Smooth muscle cell (in vitro differentiated cells): ENCODE measurements around the gene NBEAL2. TPM values are rescaled to one million over a fixed set of nuclear protein-coding genes. Genes with fewer than 3 reads are reported as not detected.

Experiments used
- DNase-seq: peaks from one replicate; lab custom pipeline; 2025; ENCODE audit not compliant: unreplicated experiment; lab: John Stamatoyannopoulos, UW
- H2AFZ ChIP-seq: fragments of 200-600 bp; sonication (generic); 2 replicates; pipeline ENCODE4 v1.6.0; 2016; ENCODE audit warnings: antibody characterized with exemption, low read depth, mild to moderate bottlenecking
- H3F3A ChIP-seq: fragments of 200-600 bp; sonication (generic); 2 replicates; pipeline ENCODE4 v1.6.0; 2017; ENCODE audit warnings: antibody characterized with exemption, low read depth
- H3K27ac ChIP-seq: fragments of 200-600 bp; sonication (generic); 2 replicates; pipeline ENCODE4 v1.5.1; 2016; ENCODE audit warnings: low read depth, mild to moderate bottlenecking
- H3K27me3 ChIP-seq: fragments of 200-600 bp; sonication (generic); 2 replicates; pipeline ENCODE4 v1.6.1; 2016; ENCODE audit warnings: low read depth, mild to moderate bottlenecking
- H3K36me3 ChIP-seq: fragments of 200-600 bp; sonication (generic); 2 replicates; pipeline ENCODE4 v1.5.1; 2016; ENCODE audit warnings: low read depth
- H3K4me1 ChIP-seq: fragments of 200-600 bp; sonication (generic); 2 replicates; pipeline ENCODE4 v1.5.1; 2016; ENCODE audit warnings: low read depth
- H3K4me2 ChIP-seq: fragments of 200-600 bp; sonication (generic); 2 replicates; pipeline ENCODE4 v1.6.0; 2016; ENCODE audit warnings: mild to moderate bottlenecking
- H3K4me3 ChIP-seq: fragments of 200-600 bp; sonication (generic); 2 replicates; pipeline ENCODE4 v1.5.1; 2016; ENCODE audit warnings: mild to moderate bottlenecking
- H3K79me2 ChIP-seq: fragments of 200-600 bp; sonication (generic); 2 replicates; pipeline ENCODE4 v1.6.0; 2016; ENCODE audit warnings: low read depth, mild to moderate bottlenecking
- H3K9ac ChIP-seq: fragments of 200-600 bp; sonication (generic); 2 replicates; pipeline ENCODE4 v1.6.0; 2016; ENCODE audit warnings: low read depth
- H3K9me3 ChIP-seq: fragments of 200-600 bp; sonication (generic); replicated peaks from 2 replicates; pipeline ENCODE4 v1.5.1; 2016; ENCODE audit warnings: low read depth
- H4K20me1 ChIP-seq: fragments of 200-600 bp; sonication (generic); 2 replicates; pipeline ENCODE4 v1.6.0; 2016; ENCODE audit warnings: low read depth
- CTCF ChIP-seq: fragments of 200-600 bp; sonication (generic); IDR thresholded peaks from 2 replicates; pipeline ENCODE4 v1.5.1; 2017; ENCODE audit warnings: borderline replicate concordance, mild to moderate bottlenecking, antibody characterized with exemption; ENCODE audit not compliant: insufficient read depth, poor library complexity, severe bottlenecking
- WGBS: methylation state at CpG from one replicate; pipeline ENCODE4 v1.1.7; 2016; ENCODE audit warnings: low lambda C conversion rate; 5-methylcytosine and 5-hydroxymethylcytosine counted together
- polyA plus RNA-seq: library from polyadenylated mRNA; unstranded; fragments of >200 nt; fragmentation: Nextera tagmentation; extraction: Ambion mirVana; gene quantifications from 2 replicates; pipeline ENCODE4 v1.2.1, GENCODE V29; 2016
- total RNA-seq: library from RNA; depleted of rRNA; stranded (reverse); fragments of >200 nt; gene quantifications from 2 replicates; pipeline ENCODE4 v1.2.3, GENCODE V29; 2014

Gene NBEAL2
- total and polyA plus RNA-seq, 2 experiments from 2014 or later: 4.1 to 11.9 TPM

GRCh38 chr3:46939578-46940445 lies 39.7 kb upstream of the NBEAL2 start:
- Histone ChIP-seq H3F3A (peaks cover 6% of the 10 kb centered on the region), H3K4me2 (no peak overlapping the region), H3K4me3 (no peak overlapping the region), H3K79me2 (peaks cover 48% of the 10 kb centered on the region), H3K27me3 (no peaks in the 10 kb centered on the region), H3K27ac (no peak overlapping the region), H3K9me3 (no peaks in the 10 kb centered on the region), H2AFZ (no peak overlapping the region), H3K4me1 (peaks cover 9% of the 10 kb centered on the region), H4K20me1 (peaks cover 95% of the 10 kb centered on the region), H3K36me3 (no peaks in the 10 kb centered on the region), H3K9ac (no peak overlapping the region)
- 88% methylated on average over 12 of the region's 12 CpGs for WGBS
- no peak for TF ChIP-seq CTCF
- DNase-seq: no peak

DNA sequence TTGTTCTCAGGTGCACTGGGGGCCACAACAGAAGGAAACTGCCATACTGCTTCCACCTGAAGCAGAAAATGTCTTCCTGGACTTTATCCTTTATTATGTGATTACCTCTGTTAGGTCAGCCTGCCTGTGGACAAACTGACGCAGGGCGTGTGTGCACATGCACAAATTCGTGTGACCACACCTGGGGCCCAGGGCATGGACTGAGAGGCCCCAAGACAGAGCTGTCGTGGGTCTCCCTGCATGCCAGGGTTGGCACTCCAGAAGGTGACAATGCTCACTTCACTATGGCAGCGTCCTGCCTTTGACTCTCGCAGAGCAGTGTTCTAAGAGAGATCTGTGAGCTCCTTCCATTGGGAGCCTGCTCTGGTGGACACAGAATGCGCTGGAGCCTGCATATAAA lies 37.4 kb upstream of the NBEAL2 start:
- WGBS: 93% methylated on average over 7 of the region's 7 CpGs
- H3K4me1 ChIP-seq: peaks cover 5% of the 10 kb centered on the region
- DNase-seq: no peak
- no peak overlapping the region for H2AFZ ChIP-seq
- H3K9ac ChIP-seq: no peak overlapping the region
- TF ChIP-seq CTCF: no peak
- peaks cover 3% of the 10 kb centered on the region for H3F3A ChIP-seq
- H3K4me2 ChIP-seq: no peak overlapping the region
- no peak overlapping the region for H3K27ac ChIP-seq
- no peaks in the 10 kb centered on the region for H3K27me3 ChIP-seq
- H3K9me3 ChIP-seq: no peaks in the 10 kb centered on the region
- H3K79me2 ChIP-seq: peaks cover 66% of the 10 kb centered on the region
- no peak overlapping the region for H3K4me3 ChIP-seq
- peaks cover 98% of the 10 kb centered on the region for H4K20me1 ChIP-seq
- no peaks in the 10 kb centered on the region for H3K36me3 ChIP-seq

DNA sequence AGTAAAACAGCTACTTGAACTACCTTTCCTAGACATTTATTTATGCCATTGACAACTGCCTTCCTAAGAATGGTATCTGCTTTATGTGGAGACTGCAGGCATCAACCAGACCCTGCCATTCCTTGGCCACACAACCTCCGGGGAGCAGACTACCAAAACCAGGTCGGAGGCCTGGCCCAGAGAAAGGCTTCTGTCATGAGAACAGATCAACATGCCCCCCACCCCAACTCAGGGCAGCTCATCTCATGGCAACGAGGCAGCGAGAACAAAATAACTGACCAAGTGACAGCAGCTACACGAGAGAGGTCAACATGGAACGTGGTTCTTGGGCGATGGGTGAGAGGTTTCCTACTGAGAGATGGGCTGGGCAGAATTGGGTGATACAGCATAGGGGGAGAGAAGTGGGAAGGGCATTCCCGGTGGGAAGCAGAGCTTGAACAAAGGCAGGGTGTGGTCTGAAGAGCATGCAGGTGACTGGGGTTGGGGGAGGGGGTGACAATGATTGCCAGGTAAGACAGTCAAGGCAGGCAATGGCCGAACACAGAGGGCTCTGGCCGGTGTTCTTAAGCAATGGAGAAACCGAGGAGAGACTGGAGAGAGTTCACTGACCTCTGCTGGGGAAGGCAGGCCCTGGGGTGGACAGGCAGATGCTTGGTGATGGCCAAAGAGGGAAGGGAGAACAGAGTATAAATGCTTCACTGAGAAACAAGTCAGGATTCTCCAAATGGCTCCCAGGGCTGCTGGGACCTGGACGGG lies 36.8 kb upstream of the NBEAL2 start:
- H3K4me1 ChIP-seq: peaks cover 8% of the 10 kb centered on the region
- peaks cover 71% of the 10 kb centered on the region for H3K79me2 ChIP-seq
- no peak overlapping the region for H3K9ac ChIP-seq
- H3K27me3 ChIP-seq: no peaks in the 10 kb centered on the region
- no peak overlapping the region for H3K4me3 ChIP-seq
- H4K20me1 ChIP-seq: peaks cover 99% of the 10 kb centered on the region
- no peaks in the 10 kb centered on the region for H3K9me3 ChIP-seq
- no peaks in the 10 kb centered on the region for H3K36me3 ChIP-seq
- H3F3A ChIP-seq: peaks cover 3% of the 10 kb centered on the region
- TF ChIP-seq CTCF: no peak
- H3K4me2 ChIP-seq: no peak overlapping the region
- WGBS: 90% methylated on average over 12 of the region's 12 CpGs
- no peak overlapping the region for H3K27ac ChIP-seq
- DNase-seq: no peak
- H2AFZ ChIP-seq: no peak overlapping the region
